HG02642 (cell line): ENCODE measurements around the gene UTP25.

Experiments used
- ATAC-seq: cut with Tn5 transposase; IDR thresholded peaks from one replicate; pipeline ENCODE4 v1.9.1; 2021; ENCODE audit warnings: mild to moderate bottlenecking; ENCODE audit not compliant: unreplicated experiment, poor library complexity

UTP25 gene

DNA sequence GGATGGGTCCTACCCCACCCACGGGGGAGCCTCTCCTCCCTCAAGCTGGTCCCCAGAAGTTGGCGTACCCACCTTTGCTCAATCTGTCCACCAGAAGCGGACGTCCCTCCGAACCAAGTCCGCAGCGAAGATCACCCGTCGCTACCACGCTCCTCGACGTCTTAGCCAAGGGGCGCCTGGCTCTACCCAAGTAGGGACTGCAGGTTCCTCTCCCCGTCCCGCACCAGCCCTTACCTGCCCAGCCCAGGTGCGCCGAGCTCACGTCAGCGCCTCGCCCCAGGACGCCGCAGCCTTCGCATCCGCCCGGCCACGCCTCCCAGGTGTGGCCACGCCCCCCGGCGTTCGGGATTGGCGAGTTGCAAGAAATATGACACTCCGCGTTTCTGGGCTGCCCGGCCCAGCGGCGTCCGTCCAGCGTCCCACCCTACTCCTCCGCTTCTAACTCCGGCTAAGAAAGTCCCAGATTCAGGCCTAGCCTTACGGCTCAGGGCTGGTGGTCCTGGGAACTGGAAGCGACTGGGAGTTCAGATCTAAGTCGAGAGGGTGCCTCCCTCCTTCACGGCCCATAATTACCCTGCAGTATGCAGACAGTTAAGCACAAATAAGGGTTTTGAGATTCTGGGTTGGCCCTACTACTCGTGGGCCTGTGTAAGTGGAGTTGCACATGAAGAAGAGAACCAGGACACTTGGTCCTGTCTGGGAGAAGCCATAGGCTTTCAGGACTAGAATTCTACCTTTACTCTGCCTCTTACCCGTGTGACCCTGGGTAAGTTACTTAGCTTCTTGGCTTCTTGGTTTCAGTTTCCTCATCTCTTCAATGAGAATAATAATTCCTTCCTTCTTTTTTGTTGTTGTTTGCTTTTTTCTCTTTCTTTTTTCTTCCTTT, 21.7 kb upstream of the UTP25 start, which contains the start of gene IRF6:
Gene IRF6 (minus strand): TSS at position 268 of the 886 bp plus-strand sequence. CDS start 4,729 bp downstream, outside the sequence.
- peak; percentile 84 for ATAC-seq

DNA sequence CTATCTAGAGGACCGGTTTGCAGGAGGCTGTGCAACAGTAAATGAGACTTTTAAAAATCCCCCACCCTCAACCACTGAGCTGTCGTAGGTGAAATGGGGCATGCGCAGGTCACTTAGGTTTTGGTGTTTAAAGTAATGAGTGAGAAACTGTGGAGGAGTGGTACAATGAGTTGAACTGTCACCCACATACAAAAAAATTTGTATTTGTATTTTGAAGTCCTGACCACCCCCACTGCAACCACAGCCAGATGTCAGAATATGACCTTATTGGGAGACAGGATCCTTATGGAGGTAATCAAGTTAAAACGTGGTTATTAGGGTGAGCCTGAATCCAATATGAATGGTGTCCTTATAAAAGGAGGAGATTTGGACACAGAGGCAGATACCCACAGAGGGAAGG, 20.3 kb upstream of the UTP25 start:
- ATAC-seq = no peak

DNA sequence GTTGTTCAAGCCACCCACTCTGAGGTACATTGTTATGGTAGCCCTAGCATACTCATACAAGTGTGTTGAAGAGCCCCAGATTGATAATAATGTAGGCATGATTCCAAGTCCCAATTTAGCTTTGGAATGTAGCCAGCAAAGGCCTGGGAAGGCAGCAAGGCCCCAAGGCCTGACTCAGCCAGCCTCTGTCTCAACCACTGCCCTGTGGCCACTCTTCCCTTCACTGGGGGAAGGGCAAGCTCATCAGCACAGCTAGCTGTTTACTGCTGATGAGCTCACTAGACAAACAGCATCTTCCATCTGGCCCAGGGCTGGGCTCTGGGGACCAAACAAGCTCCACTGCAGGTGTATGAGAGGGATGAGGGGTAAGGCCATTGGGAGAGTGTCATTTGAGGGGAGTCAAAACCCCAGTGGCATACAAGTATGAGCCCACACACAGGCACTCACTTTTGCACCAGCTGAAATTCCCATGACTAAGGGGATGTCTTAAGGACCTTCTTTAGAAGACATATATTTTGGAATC, 19.7 kb upstream of the UTP25 start:
- ATAC-seq = no peak

DNA sequence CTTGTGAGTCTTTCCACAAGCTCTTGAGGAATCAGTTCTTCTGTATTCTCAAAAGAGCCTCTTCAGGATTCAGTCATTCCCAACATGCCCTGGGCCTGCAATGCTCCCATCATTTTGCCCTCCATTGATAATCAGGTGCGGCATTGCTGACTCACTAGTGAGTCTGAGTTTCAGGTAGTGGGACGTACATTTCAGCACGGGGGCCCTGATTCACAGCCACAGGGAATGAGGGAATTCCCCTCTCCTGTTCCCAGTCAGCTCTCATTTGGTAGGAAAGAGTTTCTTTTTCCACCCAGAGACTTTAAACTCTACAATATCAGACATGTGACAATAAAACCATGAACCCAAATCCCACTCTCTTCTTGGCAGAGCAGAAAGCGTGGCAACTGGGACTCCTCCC, 18.2 kb upstream of the UTP25 start:
- no peak for ATAC-seq

DNA sequence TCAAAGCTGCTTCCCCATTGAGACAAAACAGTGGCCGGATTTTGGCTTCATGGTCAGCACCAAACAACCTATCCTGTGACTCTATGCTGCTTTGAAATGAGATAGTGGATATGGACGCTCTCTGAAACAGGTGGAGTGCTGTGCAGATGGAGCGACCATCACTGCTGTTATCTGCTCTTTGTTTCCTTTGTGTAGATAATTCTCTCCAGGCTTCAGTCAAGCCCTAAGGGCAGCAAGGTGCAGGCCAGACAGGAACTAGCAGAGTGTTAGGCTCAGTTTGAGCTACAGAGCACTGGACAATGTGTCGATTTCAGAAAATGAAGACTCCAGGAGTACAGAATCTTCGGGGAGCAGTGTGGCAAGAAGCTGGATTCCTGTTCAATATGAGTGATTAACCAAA, 17.0 kb upstream of the UTP25 start:
- no peak for ATAC-seq

DNA sequence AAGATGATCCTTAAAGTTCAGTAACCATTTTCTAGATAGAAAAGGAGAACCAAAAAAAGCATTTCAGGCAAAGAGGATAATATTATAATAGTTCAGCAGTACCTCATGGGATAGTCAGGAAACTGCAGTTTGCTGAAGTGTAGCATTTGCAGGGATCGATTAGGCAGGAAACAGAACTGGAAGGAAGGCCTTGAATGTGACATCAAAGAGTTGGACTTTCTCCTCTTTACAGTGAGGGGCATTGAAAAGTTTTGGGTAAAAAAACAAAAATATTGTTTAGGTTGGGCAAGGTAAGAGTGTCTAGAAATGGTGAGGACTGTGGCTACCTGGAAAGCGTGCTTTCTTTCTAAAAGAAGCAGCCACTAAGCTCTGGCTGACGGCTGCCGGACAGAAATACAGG, 13.9 kb upstream of the UTP25 start:
- ATAC-seq = no peak

DNA sequence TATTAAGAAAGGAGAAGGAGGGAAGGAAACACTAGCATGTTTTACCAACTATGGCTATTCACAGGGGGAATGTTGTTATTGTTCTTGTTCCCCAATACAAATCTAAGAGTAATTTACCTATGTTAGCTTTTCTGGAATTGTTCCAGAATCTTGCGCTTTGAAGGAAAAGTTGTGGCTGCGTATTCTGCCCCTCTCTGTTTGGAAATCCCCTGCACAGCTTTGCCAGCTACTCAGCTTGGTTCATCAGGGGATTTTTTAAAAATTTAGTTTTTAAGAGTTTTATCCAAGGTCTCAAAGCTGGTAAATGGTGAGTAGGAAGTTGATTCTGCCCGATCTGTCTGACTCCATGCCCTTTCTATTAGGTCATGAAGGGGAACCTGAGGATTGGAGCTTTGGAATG, 12.3 kb upstream of the UTP25 start:
- ATAC-seq = no peak

DNA sequence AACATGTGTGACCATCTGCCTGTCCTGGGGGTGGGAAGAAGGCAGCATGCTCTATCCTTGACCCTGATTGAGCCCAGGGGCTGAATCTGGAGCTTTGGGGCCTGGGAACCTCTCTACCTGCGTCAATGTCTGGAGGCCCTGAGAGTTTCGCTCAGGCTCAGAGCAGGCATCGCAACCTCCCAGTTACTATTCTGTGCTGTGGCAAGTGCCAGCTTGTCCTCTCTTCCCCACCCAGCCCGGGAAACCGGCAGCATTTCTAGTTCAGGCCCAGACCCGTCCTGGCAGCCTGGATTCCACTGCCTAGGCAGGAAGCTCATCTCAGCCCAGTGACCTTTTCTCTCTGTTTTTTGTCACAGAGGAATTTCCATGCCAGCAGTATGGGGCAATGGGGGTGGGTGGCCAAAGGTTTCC, 11.8 kb upstream of the UTP25 start:
- ATAC-seq = no peak

DNA sequence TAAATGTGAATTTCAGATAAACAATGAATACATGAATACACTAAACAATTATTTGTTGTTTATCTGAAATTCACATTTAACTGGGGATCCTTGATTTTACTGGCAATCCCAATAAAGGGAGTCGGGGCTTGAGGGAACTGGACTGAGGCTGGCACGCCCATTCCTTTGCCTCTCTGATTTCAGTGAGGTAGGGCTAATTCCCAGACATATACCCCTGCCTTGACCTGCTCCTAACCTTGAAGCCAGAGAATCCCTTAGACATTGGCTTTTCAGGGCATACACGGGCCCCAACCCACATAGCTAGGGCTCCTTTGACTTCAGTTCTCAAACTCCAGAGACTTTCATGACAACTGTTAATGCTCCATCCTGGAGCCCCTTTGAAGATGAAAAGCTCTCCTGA, 10.8 kb upstream of the UTP25 start:
- no peak for ATAC-seq

DNA sequence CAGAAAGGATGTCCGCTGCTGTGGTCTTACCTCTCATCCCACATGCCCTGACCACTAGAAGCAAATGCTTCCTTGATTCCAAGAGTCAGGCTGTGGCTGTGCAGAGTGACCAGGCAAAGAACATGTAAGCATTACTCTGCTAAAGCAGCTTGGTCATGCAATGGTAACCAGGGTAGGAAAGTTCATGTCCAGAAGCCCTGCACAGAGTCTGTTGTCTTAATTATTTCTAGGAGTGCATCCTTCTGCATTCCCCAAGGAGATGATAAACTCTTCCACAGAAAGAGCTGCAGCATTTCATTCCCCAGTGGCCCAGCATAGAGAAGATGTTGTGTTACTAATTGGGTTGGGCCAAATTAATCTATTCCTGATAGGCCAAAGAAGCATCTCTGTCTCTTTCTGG, 10.1 kb upstream of the UTP25 start:
- no peak for ATAC-seq

DNA sequence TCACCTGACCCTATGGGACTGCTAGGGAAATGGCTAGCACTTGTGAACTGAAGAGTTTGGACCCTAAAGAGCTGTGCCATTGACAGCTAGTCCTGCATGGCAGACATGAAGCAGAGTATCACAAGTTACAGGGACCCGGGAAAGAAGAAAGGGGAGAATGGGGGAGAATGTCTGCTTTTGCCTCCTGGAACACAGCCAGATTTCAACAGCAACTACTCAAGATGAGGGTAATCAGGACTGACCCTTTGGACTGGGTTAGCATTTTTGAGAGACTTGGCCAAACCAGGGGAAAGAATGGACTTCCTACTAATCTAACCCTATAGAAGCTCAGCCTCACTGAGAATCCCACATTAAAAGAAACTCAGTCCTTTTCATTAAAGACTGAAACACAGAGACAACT, 8.7 kb upstream of the UTP25 start:
- no peak for ATAC-seq

DNA sequence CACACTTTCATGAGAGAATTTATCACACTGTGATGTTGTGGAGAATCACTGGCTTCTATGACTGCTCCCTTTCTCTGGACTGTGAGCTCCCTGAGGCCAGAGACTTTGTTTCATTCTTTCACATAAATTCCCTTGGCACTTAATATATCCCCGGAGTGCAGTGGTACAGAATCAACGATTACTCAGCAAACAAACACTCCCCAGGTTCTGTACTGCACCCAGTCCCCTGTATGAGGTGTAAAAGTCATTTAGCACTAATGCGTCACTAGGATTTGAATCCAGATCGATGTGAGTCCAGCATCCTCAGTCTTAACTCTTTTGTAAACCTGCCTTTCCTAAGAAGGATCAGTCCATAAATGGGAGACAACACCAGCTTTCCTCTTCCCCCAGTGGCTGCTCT, 6.8 kb upstream of the UTP25 start:
- ATAC-seq = no peak

DNA sequence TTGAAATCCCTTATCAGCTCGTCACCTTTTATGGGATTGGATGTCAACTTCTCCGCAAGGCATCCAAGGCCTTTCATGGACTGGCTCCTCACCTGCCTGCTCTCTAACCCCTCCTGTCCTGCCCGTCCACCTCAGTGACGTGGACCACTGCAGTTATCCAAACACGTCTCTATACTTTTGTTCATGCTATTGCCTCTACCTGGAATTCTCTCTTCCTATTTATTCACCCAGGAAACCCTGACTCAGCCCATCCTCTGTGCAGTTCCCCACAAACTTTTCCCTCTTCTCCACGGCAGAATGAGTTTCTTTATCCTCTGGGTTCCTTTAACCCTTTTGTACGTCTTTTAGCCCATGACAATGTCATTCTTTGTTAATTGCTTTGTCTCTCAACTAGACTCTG, 5.1 kb upstream of the UTP25 start:
- ATAC-seq = no peak

DNA sequence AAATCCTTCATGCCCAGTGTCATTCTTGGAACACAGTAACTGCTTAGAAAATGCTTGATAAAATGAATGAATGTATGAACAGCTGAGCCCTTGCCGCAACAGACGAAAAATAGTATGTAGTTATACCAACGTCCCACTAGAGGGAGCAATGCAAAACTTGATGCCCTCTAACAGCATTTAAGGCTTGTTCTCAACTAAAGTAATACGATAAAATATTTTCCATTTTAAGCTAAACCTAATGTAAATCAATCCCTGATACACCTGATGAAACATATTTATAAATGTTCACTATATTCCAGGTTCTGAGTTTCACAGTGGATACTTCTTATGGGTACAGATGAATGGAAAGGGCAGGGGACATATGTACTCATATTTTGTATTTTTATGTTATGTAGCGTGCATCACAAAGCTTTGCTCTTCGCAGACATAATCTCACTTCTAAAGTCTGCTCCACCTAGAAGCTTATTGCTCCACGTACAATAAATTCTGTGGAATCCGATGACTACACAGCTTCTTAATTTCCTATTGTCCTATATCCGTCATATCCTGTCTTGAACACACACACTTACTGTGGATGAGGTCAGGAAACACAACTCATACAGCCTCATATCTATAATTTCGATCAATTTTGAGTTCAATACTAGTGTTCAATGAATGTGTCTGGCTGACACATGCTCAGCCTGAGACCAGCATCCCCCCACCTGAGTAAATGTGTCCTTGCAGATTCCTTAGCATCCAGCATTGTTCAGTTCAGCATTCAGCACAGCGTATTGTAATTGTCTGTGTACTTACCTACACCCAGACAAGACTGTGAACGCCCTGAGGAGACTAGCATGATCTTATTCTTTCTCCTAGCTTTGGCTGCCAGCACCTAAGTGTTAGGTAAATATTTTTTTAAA, 4.4 kb upstream of the UTP25 start:
- ATAC-seq = no peak

DNA sequence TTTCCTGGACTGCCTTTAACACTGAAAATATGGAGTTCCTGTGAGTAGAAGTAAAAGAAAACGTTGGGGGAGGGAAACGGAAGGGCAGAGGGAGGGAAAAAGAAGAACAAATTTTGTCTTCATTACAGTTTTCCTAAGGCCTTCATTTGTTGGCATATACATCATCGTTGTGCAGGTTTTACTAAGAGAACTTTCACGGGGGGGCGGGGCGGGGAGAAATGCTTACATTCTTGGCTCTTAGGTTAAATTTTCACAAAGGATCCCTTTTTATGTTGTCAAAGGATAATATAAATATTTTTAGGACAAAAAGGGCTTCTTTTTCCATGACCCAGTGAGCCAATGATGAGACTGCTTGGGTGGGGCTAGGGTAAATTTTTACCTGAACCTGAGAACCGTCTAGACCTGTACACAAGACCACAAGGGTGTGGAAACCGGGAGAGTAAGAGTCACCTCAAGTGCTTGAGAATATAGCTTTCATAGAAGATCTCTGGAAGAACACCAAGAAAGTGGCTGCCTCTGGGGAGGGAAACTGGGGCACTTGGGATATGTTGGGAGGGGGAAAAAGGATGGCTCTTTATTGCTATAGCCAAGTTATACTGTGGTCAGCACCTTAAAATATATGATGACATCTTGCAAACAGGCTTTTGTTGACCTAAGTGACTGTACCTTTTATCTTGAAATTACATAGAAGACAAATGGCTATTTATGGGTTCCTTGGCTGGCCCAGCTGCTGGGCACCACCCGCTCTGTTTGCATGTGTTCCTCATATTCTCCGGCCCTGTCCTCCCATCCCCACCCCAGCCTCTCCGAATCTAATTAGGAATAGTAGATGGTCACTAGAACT, 2.0 kb upstream of the UTP25 start:
- ATAC-seq = no peak

DNA sequence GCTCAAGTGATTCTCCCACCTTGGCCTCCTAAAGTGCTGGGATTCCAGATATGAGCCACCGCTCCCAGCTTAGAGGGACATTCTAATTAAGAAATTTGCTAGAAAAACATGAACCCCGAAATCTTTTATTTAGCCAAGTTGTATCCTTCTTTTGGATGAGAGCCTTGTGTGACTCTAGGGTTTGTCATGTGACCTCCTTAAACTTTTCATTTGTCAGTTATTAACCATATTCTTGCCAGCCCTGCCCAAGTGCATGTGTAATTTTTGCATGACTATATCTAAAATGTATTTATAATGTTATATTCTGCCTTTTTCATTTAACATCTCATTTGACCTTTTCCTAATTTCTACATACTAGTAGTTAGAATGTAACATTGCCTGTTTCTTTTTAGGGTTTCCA, 1.9 kb downstream of the UTP25 start:
- ATAC-seq = no peak

DNA sequence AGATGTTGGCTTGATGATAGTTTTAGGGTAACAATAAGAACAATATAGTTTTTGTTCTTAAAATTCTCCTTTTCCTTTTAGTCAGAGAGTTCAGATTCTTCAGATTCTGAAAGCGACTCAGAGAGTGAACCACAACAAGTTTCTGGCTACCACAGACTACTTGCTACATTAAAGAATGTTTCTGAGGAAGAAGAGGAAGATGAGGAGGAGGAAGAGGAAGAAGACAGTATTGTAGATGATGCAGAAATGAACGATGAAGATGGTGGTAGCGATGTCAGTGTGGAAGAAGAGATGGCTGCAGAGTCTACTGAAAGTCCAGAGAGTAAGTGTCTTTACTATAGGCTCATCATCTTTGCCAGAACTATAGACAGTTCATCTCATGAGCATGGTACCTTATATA, 3.0 kb downstream of the UTP25 start:
- no peak for ATAC-seq

DNA sequence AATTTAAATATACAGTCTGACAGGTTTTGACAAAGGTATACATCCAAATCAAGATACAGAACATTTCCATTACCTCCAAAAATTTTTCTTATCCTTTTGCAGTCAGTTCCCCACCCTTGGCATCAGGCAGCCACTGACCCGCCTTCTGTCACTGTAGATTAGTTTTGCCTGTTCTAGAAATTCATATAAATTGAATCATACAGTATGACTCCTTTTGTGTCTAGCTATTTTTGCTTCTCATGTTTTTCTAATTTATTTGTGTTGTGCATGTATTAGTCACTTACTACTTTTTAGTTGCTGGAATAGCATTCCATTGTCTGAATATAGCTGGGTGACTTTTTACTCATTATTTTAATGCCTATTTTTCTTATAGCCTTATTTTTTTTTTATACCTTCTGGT, 3.8 kb downstream of the UTP25 start:
- no peak for ATAC-seq

DNA sequence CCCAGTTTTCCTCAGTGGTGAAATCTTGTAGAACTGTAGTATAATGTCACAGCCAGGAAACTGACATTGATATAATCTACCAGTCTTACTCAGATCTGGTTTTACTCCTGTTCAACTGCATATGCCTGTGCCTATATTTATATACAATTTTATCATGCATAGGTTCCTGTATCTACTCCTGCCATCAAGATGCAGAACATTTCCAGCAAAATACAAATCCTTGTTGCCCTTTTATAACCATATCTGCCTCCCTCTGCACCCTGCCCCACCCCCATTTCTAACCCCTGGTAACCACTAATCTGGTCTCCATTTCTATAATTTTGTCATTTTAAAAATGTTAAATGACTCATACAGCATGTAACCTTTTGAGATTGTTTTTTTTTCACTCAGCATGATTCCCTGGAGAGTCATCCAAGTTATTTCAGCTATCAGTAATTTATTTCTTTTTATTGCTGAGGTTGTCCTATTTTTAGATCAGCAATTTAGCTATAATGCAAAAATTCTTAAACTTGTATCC, 8.1 kb downstream of the UTP25 start:
- no peak for ATAC-seq

DNA sequence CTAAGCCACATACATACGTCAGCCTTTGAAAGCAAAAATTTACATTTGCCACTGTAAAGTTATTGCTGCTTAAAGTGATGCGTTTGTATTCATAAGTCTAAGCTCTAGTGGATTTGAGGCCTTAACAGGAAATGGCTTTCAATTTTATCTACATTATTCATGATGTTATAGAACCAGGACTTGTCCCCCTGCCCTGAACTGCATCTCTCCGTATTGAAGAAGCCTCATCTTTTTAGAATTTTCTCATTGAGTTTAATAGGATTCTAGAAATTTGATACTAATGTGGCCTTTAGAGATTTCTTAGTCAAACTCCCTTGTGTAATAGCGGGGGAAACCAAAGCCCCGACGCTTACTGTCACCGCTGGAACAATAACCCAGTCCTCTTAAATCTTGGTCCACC, 9.9 kb downstream of the UTP25 start:
- ATAC-seq = no peak
